ENCODE results near the gene RHOG. TPM values are rescaled to one million over a fixed set of nuclear protein-coding genes. Genes with fewer than 3 reads are reported as not detected.
"Not testable (repeated sequence)": the region's sequence is repeated elsewhere in the genome, so short reads cannot be mapped to it uniquely, and the experiment has no call there.

The RHOG gene
- total RNA-seq, 1 donor from 2014 or later: 59.7 TPM

GRCh38 chr11:3808861-3809623, 31.7 kb downstream of the RHOG start:
- ATAC-seq: peak; percentile 83

- ATAC-seq: peak; percentile 74
These were observed 32.6 kb downstream of the RHOG start, which contains the start of gene PGAP2 for GRCh38 chr11:3807909-3808860. TSS of gene PGAP2 (plus strand) at chr11:3808560. CDS start at chr11:3811260, 2,700 bp downstream.

DNA sequence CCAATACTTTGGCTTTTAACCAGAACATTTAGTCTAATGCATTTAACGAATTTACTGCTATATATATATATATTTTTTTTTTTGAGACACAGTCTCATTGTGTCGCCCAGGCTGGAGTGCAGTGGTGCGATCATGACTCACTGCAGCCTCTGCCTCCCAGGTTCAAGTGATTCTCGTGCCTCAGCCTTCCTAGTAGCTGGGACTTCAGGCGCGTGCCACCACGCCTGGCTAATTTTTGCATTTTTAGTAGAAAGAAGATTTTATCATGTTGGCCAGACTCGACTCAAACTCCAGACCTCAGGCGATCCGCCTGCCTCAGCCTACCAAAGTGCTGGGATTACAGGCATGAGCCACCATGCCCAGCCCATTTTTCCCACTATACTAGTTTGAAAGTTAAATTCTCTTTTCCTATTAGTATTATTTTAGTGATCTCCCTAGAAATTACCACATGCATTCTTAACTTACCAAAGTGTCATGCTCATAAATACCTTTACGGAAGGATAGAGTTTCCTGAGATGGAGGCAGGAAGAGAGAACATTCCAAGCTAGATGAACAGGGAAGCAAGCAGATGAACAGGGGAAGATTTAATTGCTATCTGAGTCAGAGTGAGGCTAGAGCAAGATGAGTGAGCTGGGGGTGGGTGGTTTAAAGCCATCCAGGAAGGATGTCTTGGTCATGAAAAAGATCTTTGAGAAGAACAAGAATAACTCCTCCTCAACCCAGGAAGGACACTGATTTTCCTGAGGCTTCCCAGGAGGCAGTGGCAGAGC, 36.8 kb downstream of the RHOG start:
- ATAC-seq: no peak

GRCh38 chr11:3802011-3802790, 38.6 kb downstream of the RHOG start:
- no peak for ATAC-seq

DNA sequence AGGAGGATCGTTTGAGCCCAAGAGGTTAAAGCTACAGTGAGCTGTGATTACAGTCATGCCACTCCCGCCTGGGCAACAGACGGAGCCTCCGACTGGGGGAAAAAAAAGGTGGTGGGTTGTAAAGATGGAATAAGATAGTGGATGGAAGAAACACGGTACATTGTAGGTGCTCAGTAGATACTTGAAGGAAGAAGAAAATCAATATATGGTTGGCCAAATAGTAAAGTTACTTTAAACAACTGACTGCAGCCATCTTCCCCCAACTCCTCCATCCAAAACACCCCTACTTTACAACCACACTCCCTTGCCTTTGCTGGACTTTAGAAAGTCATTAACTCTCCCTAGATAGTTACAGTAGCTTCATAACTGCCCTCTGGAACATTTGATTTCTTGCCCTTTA, 40.9 kb downstream of the RHOG start:
- no peak for ATAC-seq

DNA sequence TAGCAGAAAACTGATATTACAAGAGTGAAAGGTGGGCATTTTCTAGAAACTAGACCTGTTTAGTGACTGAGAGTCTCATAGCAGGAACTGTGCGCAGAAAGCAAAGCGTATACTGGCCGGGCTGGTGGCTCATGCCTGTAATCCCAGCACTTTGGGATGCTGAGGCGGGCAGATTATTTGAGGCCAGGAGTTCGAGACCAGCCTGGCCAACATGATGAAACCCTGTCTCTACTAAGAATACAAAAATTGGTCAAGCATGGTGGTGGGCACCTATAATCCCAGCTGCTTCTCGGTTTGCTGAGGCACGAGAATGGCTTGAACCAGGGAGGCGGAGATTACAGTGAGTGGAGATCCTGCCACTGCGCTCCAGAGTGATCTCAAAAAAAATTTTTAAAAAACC, 41.6 kb downstream of the RHOG start:
- ATAC-seq: no peak

DNA sequence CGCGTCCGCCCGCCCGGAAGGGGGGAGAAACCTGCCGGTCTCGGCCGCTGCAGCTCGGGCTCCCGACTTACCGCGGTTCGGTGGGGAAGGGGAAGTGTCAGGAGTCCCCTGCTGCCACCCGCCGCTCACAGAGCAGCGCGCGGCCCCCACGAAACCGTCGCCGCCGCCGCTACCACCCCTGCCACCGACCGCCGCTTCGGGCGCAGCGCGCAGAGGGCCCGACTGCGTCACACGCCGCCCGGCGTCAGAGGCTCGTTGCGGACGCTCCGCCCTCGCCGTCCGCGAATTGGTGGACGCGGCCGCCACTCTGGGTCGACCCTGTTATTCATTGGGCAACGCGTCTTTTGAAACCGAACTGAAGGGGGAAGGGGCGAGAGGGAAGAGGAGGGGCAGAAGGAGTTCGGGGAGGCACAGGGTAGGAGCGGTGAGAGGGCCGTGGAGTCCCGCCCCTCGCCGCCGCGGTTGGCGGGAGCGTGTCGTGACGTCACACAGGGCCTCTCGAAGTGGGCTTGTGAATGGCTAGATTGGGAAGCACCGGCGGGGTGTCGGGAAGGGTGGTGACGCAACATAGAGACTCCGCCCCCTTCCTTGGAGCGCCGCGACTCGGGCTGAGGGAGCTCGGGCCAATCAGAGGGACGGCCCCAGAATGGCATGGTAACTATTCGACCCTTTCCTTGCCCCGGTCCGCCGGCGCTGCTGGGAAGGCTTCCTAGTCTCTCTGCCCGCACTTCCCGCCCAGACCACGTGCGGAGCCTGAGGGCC, 43.2 kb downstream of the RHOG start, which contains the start of gene NUP98:
NUP98 (minus strand) TSS at position 226 of the 762 bp plus-strand sequence. CDS start 15,437 bp downstream, outside the sequence.
- peak; percentile 98 for ATAC-seq

DNA sequence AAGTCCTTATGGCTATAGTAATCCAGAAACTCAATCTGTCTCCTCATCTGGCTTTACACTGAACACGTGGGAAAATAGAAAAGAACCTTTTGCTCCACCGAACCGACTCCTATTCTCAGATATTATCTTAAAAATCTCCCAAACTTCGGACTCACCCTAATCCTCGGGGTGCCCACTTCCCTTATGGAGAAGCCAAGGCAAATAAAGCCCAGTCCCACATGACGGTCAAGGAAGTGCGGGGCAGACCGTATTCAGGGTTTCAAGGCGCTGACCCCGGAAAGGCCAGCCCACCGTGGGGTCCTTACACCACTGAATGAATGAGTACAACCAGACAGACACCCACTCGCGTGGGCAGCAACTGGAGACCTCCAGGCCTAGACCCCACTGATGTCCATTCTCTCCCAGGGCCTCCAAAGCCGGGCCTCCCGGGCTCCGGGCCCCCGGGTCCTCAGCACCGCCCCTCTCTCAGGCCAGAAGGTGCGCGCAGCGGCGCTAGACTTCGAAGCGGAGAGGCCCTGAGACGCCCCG, 43.9 kb downstream of the RHOG start:
- peak; percentile 46 for ATAC-seq

DNA sequence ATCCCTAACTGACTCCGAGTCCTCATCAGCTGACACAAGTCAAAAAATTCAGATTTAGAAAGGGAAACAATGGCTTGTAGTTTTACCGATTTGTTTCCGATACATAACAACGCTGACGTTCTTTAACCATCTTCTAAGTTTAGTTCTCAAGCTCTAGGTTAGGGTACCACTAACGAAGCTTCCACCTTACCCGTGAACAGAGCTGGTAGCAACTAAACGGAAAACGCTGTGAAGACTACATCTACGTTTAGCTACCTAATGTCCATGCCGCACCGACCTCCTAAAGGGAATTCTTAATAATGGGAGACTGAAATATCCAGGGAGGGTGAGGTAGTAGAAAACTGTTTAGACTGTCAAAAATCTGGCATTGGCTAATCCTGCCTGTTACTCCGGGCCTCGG, 44.4 kb downstream of the RHOG start:
- ATAC-seq: no peak

- no peak for ATAC-seq
These were observed 44.8 kb downstream of the RHOG start for GRCh38 chr11:3796002-3796311.

DNA sequence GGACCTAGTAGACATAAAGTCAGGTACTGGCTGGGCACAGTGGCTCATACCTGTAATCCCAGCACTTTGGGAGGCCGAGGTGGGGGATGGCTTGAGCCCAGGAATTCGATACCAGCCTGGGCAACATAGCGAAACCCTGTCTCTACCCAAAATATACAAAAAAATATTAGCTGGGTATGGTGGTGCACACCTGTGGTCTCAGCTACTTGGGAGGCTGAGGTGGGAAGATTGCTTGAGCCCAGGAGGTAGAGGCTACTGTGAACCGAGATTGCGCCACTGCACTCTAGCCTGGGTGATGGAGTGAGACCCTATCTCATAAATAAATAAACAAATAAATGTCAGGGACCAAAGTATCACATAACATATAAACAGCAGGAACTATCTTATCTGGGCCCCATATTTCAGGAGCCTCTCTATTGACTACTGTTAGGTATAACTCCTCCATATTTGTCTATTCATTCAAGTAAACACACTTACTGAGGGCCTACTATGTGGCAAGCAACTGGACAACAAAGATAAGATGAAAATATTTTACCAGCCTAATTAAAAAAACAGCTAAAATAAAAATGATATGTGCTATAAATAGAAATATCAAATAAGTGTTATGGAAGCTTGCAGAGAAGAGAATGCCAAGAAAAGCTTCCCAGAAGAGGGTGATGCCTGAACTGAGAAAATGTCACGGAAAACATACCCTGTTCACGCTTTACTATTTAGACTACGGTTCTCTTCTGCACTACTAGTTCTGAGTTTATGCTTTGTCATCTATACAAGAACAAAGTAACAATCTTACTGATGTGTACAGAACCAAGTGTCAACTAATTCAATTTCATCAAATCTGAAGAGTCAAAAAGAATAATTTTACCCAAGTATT, 45.4 kb downstream of the RHOG start:
- ATAC-seq: no peak

DNA sequence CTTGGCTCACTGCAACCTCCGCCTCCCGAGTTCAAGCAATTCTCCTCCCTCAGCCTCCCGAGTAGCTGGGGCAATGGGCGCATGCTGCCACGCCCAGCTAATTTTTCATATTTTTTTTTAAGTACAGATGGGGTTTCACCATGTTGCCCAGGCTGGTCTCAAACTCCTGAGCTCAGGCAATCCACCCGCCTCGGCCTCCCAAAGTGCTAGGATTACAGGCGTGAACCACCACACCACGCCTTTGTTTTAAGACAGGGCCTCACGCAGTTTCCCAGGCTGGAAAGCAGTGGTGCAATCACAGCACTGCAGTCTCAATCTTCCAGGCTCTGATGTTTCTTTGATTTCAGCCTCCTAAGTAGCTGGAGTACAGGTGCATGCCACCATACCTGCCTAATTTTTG, 46.4 kb downstream of the RHOG start:
- ATAC-seq: not testable (repeated sequence)

- no peak for ATAC-seq
These were observed 53.9 kb downstream of the RHOG start for GRCh38 chr11:3786781-3787428.

DNA sequence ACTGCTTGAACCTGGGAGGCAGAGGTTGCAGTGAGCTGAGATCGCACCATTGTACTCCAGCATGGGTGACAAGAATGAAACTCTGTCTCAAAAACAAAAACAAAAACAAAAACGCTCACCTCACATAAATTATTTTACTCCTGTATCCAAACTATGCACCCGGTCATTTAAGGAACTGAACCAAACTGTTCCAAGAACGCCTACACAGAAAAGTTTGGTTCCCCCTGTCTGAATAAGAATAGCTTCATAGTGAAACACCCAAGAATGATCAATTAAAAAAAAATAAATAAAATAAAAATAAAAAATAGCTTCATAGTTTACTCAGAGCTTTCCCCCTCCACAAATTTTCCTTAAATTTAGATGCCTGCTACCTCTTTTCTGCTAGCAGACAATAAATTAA, 57.1 kb downstream of the RHOG start:
- no peak for ATAC-seq

DNA sequence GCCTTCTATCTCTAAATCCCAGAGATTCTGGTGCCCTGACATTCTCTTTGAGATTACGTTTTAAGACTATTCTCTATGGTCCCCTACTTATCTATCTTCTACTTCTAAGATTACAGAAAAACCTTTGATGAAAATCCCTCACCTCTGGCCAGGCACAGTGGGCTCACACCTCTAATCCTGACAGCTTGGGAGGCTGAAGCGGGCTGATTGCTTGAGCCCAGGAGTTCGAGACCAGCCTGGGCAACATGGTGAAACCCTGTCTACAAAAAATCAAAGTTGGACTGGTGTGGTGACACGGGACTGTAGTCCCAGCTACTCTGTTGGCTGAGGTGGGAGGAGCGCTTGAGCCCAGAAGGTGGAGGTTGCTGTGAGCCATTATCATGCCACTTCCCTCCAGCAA, 57.8 kb downstream of the RHOG start:
- no peak for ATAC-seq

DNA sequence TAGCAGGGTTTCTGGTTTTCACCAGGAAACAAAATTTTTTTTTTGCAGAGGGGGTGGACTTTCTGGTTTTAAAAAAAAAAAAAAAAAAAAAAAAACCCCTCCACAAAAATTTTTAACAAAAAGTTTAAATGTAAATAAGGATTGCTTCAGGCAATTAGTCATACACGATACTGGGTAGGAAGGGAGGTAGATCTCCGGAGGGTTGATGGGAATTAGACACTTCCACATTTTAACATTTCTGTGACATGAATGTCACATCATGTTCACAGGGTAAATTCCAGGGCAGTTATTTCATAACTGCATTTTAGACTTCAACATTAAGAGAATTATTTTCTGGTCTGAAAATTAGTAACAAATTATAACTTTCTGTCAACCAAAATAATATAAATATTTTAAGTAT, 59.3 kb downstream of the RHOG start:
- peak; percentile 49 for ATAC-seq
